ENCODE data around the gene MAPKAP1.

DNA sequence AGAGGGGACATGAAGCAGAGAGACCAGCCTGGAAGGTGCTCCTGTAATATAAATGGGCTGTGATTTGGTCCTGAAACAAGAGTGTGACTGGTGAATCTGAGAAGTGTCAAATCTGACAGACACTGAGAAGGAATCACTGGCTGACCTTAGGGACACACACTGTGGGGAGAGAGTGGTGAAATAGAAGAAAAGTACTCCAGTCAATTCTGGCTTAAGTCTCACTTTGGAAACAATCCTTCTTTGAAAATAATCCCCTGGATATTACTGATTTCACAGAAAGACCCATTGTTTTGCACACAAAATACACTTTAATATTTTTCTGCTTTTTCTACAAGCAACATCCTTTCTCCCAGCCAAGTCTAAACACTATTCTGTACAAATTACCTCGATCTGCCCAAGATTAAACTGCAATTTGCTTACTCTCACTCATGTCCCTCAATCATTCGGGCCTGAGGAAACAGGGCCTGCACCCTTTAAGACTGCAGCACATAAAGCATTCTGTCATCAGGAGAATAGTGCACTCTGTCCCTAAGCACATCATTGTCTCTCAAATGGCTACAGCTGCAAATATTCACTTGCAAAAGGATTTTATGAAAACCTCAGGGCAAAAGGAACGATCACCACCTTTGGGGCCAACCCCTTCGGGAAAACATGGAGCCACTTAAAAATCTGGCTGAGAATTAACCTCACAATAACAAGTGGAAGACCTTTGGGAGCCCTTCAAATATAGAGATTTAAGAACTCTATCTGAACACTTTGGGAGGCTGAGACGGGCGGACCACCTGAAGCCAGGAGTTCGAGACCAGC is 68.6 kb downstream of the MAPKAP1 start:
- TF ChIP-seq, protein P1, sequence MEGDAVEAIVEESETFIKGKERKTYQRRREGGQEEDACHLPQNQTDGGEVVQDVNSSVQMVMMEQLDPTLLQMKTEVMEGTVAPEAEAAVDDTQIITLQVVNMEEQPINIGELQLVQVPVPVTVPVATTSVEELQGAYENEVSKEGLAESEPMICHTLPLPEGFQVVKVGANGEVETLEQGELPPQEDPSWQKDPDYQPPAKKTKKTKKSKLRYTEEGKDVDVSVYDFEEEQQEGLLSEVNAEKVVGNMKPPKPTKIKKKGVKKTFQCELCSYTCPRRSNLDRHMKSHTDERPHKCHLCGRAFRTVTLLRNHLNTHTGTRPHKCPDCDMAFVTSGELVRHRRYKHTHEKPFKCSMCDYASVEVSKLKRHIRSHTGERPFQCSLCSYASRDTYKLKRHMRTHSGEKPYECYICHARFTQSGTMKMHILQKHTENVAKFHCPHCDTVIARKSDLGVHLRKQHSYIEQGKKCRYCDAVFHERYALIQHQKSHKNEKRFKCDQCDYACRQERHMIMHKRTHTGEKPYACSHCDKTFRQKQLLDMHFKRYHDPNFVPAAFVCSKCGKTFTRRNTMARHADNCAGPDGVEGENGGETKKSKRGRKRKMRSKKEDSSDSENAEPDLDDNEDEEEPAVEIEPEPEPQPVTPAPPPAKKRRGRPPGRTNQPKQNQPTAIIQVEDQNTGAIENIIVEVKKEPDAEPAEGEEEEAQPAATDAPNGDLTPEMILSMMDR (conservative IDR thresholded peaks at IDR 0.05), result no peak
- no peak for TF ChIP-seq ZFX (IDR thresholded peaks at IDR 0.05)

All from C4-2B (cell line).